Measurements from ENCODE around the gene STAP2.

STAP2 gene

DNA sequence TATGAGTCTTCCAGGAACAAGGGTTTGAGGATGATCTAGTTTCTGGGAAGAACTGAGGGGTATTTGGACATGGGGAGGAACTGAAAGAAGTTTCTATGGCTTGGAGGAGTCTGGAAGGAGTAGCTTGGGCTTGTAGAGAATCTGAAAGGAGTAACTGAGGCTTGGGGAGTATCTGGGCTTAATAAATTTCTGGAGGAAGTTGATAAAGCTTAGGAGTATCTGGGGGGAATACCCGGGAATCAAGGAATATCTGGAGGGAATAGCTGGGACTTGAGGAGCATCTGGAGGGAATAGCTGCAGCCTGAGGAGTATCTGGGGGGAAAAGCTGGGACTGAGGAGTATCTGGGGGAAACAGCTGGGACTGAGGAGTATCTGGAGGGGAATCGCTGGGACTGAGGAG, 18.2 kb downstream of the STAP2 start:
- no peak for DNase-seq (ENCODE audit: low spot score)
- TF ChIP-seq, protein P1, sequence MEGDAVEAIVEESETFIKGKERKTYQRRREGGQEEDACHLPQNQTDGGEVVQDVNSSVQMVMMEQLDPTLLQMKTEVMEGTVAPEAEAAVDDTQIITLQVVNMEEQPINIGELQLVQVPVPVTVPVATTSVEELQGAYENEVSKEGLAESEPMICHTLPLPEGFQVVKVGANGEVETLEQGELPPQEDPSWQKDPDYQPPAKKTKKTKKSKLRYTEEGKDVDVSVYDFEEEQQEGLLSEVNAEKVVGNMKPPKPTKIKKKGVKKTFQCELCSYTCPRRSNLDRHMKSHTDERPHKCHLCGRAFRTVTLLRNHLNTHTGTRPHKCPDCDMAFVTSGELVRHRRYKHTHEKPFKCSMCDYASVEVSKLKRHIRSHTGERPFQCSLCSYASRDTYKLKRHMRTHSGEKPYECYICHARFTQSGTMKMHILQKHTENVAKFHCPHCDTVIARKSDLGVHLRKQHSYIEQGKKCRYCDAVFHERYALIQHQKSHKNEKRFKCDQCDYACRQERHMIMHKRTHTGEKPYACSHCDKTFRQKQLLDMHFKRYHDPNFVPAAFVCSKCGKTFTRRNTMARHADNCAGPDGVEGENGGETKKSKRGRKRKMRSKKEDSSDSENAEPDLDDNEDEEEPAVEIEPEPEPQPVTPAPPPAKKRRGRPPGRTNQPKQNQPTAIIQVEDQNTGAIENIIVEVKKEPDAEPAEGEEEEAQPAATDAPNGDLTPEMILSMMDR (IDR thresholded peaks at IDR 0.05; ENCODE audit: extremely low read depth, missing control alignments) = no peak

DNA sequence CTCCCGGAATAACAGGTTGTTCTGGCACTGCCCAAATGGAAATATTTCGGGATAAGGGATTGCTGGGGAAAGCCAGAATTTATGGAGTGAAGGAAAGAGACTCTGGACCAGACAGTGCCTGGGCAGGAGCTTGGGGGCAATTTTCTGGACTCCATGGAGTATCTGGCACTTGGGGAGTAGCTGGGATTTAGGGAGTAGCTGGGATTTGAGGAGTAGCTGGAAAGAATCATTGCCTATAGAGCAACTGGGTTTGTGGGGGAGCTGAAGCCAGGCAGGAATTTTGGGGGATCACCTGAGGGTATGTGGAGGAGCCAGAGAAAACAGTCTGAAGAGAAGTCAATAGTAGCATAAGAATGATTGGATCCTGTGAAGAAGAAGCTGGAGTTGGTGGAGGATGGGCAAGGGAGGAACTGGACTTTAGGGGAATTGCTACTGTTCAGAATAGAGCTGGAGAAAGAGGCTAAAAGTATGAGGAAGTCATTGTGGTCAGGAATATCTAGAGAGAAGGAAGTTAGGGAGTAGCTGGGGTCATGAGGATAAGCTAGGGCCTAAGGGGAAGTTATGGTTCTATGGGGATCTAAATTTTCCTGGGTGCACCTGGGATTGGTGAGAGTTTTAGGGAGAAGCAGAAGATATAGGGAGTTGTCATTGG, 19.4 kb downstream of the STAP2 start:
- DNase-seq (ENCODE audit: low spot score) = no peak
- TF ChIP-seq, protein P1 (IDR thresholded peaks at IDR 0.05; ENCODE audit: extremely low read depth, missing control alignments) = no peak

DNA sequence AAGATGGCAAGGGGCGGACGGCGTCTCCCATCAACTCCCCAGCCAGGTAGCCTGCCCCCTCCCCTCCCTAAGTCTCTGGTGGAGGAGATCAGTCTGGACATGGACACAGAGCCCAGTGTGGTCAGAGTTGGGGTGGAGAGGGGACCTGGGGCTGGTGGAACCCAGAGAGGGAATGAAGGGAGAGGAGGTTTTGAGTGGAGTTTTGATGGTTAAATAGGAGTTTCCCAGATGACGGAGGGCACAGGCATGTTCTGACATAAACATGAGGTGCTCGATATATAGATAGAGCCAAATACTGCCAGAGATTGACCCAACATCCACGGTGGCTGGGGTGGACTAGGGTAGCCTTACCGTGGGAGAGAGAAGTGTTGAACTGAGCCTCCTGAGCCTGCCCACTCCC, 20.2 kb downstream of the STAP2 start:
- TF ChIP-seq, protein P1 (IDR thresholded peaks at IDR 0.05; ENCODE audit: extremely low read depth, missing control alignments) = no peak
- DNase-seq (ENCODE audit: low spot score) = no peak

DNA sequence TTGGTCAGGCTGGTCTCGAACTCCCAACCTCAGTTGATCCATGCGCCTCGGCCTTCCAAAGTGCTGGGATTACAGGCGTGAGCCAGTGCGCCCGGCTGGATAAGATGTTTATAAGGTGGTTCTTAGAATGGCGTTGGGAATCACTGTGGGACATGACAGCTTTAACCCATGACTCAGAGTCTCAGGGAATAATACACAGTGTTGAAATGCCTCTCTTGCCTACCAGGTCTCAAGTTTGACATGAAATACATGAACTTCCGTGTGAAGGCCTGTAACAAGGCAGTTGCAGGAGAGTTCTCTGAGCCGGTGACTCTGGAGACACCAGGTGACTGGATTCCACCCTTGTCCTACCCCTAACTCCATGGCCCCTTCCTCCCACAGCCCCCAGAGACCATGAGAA, 21.7 kb downstream of the STAP2 start:
- no peak for DNase-seq (ENCODE audit: low spot score)
- TF ChIP-seq, protein P1 (IDR thresholded peaks at IDR 0.05; ENCODE audit: extremely low read depth, missing control alignments) = no peak

DNA sequence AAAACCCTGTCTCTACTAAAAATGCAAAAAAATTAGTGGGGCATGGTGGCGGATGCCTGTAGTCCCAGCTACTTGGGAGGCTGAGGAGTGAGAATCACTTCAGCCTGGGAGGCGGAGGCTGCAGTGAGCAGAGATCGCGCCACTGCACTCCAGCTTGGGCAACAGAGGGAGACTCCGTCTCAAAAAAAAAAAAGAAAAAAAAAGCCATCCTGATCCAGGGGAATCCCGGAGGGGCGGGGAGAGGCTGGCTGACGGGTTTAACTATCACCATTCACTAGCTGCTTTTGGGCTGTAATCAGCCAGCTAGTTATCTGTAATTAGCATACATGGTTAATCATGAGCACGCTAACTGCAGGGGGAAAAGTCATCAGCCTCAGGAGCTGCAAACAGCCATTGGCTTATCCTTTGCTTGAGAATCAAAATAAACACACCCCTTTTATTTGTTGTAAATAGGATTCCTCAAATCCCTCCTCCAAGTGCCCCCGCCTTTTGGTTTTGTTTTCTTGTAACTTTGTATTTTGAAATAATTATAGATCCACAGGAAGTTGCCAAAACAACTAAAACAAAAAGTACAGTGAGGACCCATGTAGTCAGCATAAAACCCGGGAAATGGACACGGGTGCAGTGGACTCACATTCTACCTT, 24.7 kb downstream of the STAP2 start:
- DNase-seq (ENCODE audit: low spot score) = no peak
- TF ChIP-seq, protein P1 (IDR thresholded peaks at IDR 0.05; ENCODE audit: extremely low read depth, missing control alignments) = no peak

DNA sequence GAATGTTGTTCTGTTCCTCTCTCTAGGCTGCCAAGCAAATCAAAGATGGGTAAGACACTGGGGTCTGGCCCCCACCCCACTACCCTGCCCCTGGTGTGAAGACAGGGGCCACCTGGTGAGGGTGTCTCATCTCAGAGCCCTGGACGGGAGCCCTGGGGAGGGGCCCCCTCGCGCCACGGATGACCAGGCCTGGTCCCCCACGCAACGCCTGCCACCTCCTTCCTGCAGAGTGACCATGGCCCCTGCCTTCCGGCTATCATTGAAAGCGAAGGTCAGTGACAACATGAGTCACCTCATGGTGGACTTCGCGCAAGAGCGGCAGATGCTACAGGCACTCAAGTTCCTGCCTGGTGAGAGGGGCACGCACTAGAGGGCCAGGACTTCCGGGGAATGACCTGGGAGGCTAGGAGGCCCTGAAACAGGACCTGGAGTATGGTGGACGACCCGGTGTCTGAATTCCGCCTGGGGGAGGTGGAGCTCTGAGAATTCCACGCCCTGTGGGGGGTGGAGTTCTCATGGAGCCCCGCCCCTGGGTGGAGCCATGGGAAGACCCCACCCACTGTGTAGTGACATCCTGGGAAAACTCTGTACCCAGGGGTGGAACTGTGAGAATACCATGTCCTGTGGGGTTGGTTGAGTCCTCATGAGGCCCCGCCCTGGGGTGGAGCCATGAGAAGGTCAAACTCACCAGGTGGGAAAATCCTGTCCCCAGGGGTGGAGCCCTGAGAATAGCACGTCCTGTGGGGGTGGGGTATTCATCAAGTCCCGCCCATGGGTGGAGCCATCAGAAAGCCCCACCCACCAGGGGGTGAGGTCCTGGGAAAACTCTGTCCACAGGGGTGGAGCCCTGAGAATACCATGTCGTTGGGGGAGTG, 28.1 kb downstream of the STAP2 start:
- DNase-seq (ENCODE audit: low spot score) = no peak
- TF ChIP-seq, protein P1 (IDR thresholded peaks at IDR 0.05; ENCODE audit: extremely low read depth, missing control alignments) = no peak

DNA sequence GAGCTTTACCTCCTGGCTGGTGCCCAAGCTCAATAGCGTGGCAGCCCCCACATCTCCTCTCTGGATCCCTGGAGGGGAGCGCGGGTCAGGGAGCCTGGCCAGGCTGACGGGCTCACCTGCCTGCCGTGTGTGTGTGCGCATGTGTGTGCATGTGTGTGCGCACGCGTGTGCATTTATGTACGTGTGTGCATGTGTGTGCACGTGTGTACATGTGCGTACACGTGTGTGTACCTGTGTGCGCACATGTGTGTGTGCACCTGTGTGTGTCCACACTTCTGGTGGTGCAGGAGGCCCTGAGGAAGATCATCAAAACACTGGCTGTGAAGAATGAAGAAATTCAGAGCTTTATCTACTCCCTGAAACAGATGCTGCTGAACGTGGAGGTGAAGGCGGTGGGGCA, 33.0 kb downstream of the STAP2 start:
- TF ChIP-seq, protein P1 (IDR thresholded peaks at IDR 0.05; ENCODE audit: extremely low read depth, missing control alignments) = no peak
- DNase-seq (ENCODE audit: low spot score) = no peak

All from GM20000 (cell line).